ELF-1 (cell line): Measurements from ENCODE around the gene SELENOH.

Experiments used
- DNase-seq: peaks from one replicate; pipeline ENCODE4 v3.0.0-alpha.2; 2016; ENCODE audit warnings: low read depth, low spot score

The SELENOH gene

DNA sequence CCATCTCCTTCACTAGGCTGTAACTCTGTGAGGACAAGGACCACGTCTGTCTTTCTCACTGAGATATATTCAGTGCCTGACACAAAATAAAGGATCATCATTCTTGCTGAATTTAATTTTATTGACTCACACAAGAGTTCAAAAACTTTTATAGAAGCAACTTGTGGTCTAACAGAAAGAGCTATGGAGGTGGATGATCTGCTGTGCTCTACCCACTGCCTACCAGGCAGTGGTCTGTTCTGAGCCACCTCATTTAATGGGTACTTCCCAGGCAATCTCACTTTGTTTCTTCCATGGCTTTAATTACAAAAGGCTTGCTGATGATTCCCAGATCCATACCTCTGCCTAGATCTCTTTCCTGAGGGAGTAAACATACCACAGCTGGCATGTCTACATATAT lies 5.6 kb downstream of the SELENOH start:
- no peak for DNase-seq

DNA sequence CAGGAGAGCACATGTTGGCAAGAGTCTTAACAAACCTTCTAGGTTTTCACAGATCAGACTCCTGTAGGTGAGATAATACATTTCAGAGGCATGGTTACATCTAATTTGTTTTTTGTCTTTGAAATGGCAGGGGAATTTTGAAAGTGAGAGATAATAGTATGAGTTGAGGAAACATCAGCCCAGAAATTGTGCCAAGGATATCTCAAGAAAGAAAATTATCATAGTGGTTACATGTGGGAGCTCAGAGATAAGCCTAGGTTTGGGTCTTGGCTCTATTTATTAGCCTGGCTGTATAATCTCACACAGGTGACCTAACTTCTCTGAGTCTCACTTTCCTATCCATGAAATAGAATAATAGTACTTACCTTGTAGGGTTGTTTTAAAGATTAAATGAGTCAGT lies 9.9 kb downstream of the SELENOH start:
- DNase-seq: no peak

DNA sequence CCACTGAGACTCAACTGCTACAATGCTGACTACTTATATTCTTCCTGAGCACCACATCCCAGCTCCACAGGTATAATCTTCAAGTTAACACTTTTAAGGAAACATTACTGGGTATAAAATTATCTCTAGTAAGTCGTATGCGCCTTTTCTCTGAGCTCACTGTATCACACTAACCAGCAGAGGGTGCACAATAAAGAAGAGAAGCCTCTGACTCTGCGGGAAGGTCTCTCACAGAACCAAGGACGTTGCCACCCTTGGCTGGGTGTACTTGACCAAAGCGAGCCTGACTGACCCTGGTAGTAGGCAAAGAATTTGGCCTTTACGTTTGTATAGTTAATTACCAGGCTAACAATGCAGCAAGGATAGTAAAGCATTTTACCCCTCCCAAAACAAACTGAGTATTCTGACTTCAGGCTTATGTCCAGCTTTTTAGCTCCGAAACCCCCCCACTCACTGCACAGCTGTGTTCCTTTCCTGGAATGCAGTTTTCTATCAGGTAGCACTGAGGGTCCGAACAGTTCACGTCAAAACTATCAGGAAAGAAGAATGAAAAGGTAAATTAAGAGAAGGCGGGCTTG lies 10.5 kb downstream of the SELENOH start, which contains the start of gene BTBD18:
Gene BTBD18, minus strand, starts transcription at position 144 of the 578 bp plus-strand sequence. CDS start 631 bp downstream, outside the sequence.
- peak; percentile 50 for DNase-seq

DNA sequence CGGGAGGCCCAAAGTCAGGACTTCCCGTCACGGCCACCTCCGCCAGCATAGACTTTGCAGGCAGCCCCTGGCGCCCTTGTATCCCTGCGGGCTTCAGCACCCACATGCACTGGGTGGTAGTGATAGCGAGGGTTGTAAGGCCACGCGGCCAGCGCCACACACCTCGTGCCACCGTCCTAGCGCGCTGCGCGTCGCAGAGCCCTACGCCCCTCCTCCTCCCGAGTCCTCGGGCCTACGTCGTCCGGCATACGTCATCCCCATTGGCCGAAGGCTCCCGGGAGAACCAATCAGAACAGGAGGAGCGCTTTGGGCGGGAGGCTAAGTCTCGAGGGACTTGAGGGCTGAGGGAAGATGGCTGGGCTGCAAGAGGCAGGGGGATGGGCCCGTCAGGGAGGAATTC lies 11.7 kb downstream of the SELENOH start:
- DNase-seq: peak; percentile 55

DNA sequence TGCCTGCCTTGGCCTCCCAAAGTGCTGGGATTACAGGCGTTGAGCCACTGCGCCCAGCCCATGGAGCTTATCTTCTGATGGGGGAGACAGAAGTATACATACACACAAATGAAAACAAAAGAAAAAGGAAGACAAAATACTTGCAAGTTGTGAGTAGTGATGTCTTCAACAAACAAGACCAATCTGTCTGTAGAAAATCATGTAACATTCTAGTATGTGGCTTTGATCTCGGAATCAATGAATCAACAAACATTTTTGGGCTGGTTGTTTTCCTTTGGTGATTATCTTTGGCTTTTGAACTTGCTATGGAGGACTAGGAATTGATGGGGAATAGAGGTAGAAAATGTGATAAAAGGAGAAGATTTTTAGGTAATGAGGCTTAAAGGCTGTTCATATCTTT lies 16.9 kb downstream of the SELENOH start:
- DNase-seq: no peak

DNA sequence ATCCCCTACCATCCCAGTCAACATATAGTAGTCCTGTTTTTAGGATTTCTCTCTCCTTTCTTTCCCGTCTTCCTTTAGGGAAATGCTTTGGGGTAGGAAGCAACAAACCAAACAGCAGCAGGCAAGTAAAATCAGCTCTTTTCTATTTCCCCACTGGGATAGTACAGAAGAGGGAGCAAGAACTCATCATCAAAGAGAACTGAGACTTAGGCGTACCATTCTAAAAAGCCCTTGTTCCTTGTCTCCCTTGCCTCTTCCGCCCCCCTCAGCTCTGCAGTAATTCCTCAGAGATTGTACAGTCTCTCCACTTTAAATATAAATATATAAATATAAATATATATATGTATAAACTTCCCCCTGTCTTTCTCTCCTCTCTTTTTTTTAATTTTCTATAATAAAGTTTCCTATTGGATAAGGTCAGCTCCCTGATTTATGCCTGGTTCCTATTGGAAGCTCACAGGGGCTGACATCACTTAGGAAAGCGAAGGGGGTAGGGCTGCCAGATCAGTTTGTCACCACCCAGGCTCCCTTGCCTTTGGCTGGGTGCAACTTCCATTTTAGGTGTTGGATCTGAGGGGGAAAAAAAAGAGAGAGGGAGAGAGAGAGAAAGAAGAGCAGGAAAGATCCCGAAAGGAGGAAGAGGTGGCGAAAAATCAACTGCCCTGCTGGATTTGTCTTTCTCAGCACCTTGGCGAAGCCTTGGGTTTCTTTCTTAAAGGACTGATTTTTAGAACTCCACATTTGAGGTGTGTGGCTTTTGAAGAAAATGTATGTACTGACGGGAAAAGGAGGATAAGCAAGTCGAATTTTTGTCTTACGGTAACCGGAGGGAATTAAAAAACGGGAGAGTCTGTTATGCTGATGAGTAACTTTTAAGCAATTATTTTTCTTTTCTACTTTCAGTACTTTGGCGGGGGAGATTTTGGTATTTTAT lies 20.3 kb downstream of the SELENOH start, which contains the start of gene CTNND1:
Gene CTNND1, plus strand, starts transcription at position 502 of the 934 bp plus-strand sequence. CDS start 29,677 bp downstream, outside the sequence.
- peak; percentile 96 for DNase-seq

- DNase-seq: no peak
These were observed 21.1 kb downstream of the SELENOH start for GRCh38 chr11:57762235-57762861.

DNA sequence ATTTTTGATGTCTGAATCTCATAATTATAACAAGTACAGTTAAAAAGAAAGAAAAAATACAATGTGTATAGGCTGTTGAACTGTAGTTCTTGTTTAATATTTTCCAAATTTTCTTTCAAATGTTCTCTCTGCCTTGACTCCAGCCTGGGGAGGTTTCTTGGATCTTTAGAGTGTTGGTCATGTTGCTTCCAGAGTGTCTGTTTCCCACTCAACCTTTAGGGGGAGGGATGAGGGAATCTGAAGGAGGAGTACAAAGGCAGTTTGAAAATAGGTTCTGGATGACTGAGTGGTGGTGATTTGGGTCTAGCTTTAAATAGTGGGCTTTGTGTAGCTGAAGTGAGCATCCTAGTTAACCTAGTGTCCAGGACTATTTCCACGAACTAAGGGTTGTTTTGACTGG lies 22.3 kb downstream of the SELENOH start:
- DNase-seq: peak; percentile 58

GRCh38 chr11:57764021-57764420 lies 22.7 kb downstream of the SELENOH start:
- DNase-seq: no peak

GRCh38 chr11:57764566-57764965 lies 23.3 kb downstream of the SELENOH start:
- no peak for DNase-seq

DNA sequence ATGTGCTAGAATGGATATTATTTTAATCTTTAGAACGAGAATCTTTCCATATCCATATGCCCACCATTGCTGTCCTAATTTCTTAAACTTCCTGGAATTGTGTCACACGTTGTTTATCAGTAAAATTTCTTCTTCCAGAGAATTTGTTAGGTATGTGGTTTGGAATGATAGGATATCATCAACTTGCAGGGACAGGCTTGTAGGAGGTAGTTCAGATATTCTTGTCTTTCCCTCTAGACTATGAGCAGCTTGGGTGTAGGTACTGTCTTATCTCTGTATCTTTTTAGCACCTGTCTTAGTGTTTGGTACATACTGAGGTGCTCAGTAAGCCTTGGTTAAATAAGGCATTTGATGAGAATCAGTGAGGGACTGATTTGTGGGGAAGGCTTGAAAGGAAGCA lies 23.7 kb downstream of the SELENOH start:
- DNase-seq: no peak

- DNase-seq: no peak
These were observed 29.5 kb downstream of the SELENOH start for GRCh38 chr11:57770793-57771192.

DNA sequence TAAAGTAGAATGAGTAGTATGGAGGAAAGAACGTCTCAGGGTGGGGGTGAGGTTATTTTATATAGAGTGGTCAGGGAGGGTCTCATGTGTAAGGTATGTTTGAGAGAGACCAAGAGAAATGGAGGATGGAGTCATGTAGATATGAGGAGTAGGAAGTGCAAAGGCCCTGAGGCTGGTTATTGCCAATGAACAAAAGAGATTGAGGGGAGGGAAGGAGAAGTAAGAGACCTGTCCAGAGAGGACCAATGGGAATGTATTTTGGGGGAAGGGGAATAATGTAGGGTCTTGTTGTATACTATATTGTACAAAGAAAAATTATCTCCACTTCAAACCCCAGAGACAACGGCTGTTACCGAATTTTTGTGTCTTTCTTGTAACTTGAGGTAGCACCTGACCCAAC lies 30.1 kb downstream of the SELENOH start:
- DNase-seq: no peak

DNA sequence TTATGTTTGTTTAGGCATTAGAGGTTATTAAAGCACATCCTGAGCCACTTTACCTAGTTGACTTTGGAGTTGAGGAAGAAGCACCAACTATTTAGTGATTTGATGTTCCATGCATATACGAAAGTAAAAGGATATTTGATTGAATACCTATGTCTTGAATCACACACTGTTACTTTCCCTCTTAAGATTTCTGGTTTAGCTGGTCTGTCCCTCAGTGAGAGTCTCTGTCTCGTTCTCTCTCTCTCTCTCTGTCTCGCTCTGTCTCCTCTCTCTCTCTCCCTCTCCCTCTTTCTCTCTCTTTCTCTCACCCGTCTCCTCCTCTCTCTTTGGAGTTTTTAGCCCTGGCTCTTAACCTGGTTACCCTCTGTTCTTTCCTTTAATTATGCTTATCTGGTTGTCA lies 31.3 kb downstream of the SELENOH start:
- no peak for DNase-seq

GRCh38 chr11:57773026-57773598 lies 31.8 kb downstream of the SELENOH start:
- no peak for DNase-seq

- DNase-seq: no peak
These were observed 34.2 kb downstream of the SELENOH start for GRCh38 chr11:57775491-57775890.

GRCh38 chr11:57776031-57776521 lies 34.8 kb downstream of the SELENOH start:
- DNase-seq: peak; percentile 72

- no peak for DNase-seq
These were observed 35.4 kb downstream of the SELENOH start for GRCh38 chr11:57776577-57777210.

- DNase-seq: peak; percentile 64
These were observed 36.7 kb downstream of the SELENOH start for GRCh38 chr11:57777969-57778317.

GRCh38 chr11:57778318-57779037 lies 37.2 kb downstream of the SELENOH start:
- DNase-seq: peak; percentile 98

- DNase-seq: peak; percentile 94
These were observed 38.0 kb downstream of the SELENOH start for GRCh38 chr11:57779276-57779675.
